ENCODE measurements around the gene ITGAL.

Gene ITGAL

GRCh38 chr16:30485818-30486436 lies 13.4 kb downstream of the ITGAL start:
- H3K36me3 ChIP-seq (ENCODE audit: insufficient read depth, low read length): peaks cover 4% of the 10 kb centered on the region; the same call in 1 of the 2 replicates

GRCh38 chr16:30488764-30489605 lies 16.4 kb downstream of the ITGAL start:
- Histone ChIP-seq H3K27me3 (ENCODE audit: insufficient read depth, low read length, poor library complexity) (no peaks in the 10 kb centered on the region), H3K9me3 (ENCODE audit: insufficient read depth, low read length, severe bottlenecking) (no peaks in the 10 kb centered on the region), H3K27ac (ENCODE audit: low read length) (no peak overlapping the region), H3K4me2 (ENCODE audit: insufficient read depth, low read length) (no peak overlapping the region), H3K4me1 (ENCODE audit: insufficient read depth, low read length) (no peaks in the 10 kb centered on the region), H3K36me3 (ENCODE audit: insufficient read depth, low read length) (peaks cover 4% of the 10 kb centered on the region; the same call in 1 of the 2 replicates), H3K79me2 (ENCODE audit: insufficient read depth, low read length) (no peaks in the 10 kb centered on the region), H3K9ac (ENCODE audit: low read depth, low read length) (no peak overlapping the region), H4K20me1 (ENCODE audit: insufficient read depth, low read length) (no peaks in the 10 kb centered on the region), H2AFZ (ENCODE audit: low read depth, low read length) (no peak overlapping the region), H3K4me3 (ENCODE audit: low read depth in 1 of 2, low read length in 2 of 2) (no peak overlapping the region)
- DNase-seq (no peak), ATAC-seq (ENCODE audit: insufficient read depth, low read depth) (no peak)
- TF ChIP-seq EZH2 (IDR thresholded peaks at IDR 0.05; ENCODE audit: borderline replicate concordance, low read depth, low read length, severe bottlenecking) (no peak), CTCF (IDR thresholded peaks at IDR 0.05; ENCODE audit: borderline replicate concordance, extremely low read depth, low read length, poor library complexity, severe bottlenecking) (no peak)

More at GRCh38 chr16:30485818-30486436, 13.4 kb downstream of the ITGAL start:
- Histone ChIP-seq H3K9me3 (ENCODE audit: insufficient read depth, low read length, severe bottlenecking) (no peaks in the 10 kb centered on the region), H3K4me2 (ENCODE audit: insufficient read depth, low read length) (no peak overlapping the region), H3K4me1 (ENCODE audit: insufficient read depth, low read length) (no peaks in the 10 kb centered on the region), H4K20me1 (ENCODE audit: insufficient read depth, low read length) (no peaks in the 10 kb centered on the region), H3K4me3 (ENCODE audit: low read depth in 1 of 2, low read length in 2 of 2) (no peak overlapping the region), H2AFZ (ENCODE audit: low read depth, low read length) (no peak overlapping the region), H3K27me3 (ENCODE audit: insufficient read depth, low read length, poor library complexity) (no peaks in the 10 kb centered on the region), H3K79me2 (ENCODE audit: insufficient read depth, low read length) (no peaks in the 10 kb centered on the region), H3K27ac (ENCODE audit: low read length) (no peak overlapping the region), H3K9ac (ENCODE audit: low read depth, low read length) (no peak overlapping the region)
- TF ChIP-seq CTCF (IDR thresholded peaks at IDR 0.05; ENCODE audit: borderline replicate concordance, extremely low read depth, low read length, poor library complexity, severe bottlenecking) (no peak), EZH2 (IDR thresholded peaks at IDR 0.05; ENCODE audit: borderline replicate concordance, low read depth, low read length, severe bottlenecking) (no peak)
- ATAC-seq (ENCODE audit: insufficient read depth, low read depth): no peak
- DNase-seq: no peak

- Histone ChIP-seq H4K20me1 (ENCODE audit: insufficient read depth, low read length) (no peaks in the 10 kb centered on the region), H3K4me1 (ENCODE audit: insufficient read depth, low read length) (no peaks in the 10 kb centered on the region), H3K4me3 (ENCODE audit: low read depth in 1 of 2, low read length in 2 of 2) (no peak overlapping the region), H3K9ac (ENCODE audit: low read depth, low read length) (no peak overlapping the region), H3K27ac (ENCODE audit: low read length) (no peak overlapping the region), H3K4me2 (ENCODE audit: insufficient read depth, low read length) (no peak overlapping the region), H3K27me3 (ENCODE audit: insufficient read depth, low read length, poor library complexity) (no peaks in the 10 kb centered on the region), H3K36me3 (ENCODE audit: insufficient read depth, low read length) (peaks cover 4% of the 10 kb centered on the region; the same call in 1 of the 2 replicates), H3K79me2 (ENCODE audit: insufficient read depth, low read length) (no peaks in the 10 kb centered on the region), H2AFZ (ENCODE audit: low read depth, low read length) (no peak overlapping the region), H3K9me3 (ENCODE audit: insufficient read depth, low read length, severe bottlenecking) (no peaks in the 10 kb centered on the region)
- ATAC-seq (ENCODE audit: insufficient read depth, low read depth) (peak; percentile 35; the same call in 1 of the 3 replicates), DNase-seq (no peak)
- no peak for TF ChIP-seq CTCF (IDR thresholded peaks at IDR 0.05; ENCODE audit: borderline replicate concordance, extremely low read depth, low read length, poor library complexity, severe bottlenecking)
- no peak for TF ChIP-seq EZH2 (IDR thresholded peaks at IDR 0.05; ENCODE audit: borderline replicate concordance, low read depth, low read length, severe bottlenecking)
Measured at GRCh38 chr16:30490210-30490609, 17.7 kb downstream of the ITGAL start.
